C4-2B (cell line): Measurements from ENCODE around the gene UBE2A.

Experiments
- ZFX ChIP-seq: fragments of 450-650 bp; IDR thresholded peaks from 2 replicates; pipeline ENCODE4 v1.6.1; 2017
- TF ChIP-seq, protein P1 (sequence below): fragments of 450-650 bp; conservative IDR thresholded peaks from 2 replicates; pipeline ENCODE4 v1.5.1; 2017; ENCODE audit warnings: mild to moderate bottlenecking

DNA sequence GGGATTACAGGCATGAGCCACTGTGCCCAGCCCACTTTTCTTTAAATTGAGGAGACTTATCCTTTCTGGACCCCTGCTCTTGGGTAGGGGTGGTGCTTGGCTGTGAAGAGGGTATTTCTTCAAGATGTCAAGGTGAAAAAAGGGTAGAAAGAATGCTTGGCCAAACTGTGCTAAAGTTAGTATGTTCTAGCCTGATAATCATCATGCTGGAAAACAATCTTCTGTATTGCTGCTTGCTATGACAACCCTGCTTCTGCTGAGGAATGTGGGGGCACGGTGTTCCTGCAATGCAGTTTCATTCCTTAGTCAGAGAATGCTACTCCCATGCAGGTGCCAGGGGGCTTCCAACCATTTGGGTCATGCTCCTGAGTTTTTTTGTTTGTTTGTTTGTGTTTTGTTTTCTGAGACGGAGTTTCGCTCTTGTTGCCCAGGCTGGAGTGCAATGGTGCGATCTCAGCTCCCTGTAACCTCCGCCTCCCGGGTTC, 4.0 kb upstream of the UBE2A start:
- TF ChIP-seq, protein P1, sequence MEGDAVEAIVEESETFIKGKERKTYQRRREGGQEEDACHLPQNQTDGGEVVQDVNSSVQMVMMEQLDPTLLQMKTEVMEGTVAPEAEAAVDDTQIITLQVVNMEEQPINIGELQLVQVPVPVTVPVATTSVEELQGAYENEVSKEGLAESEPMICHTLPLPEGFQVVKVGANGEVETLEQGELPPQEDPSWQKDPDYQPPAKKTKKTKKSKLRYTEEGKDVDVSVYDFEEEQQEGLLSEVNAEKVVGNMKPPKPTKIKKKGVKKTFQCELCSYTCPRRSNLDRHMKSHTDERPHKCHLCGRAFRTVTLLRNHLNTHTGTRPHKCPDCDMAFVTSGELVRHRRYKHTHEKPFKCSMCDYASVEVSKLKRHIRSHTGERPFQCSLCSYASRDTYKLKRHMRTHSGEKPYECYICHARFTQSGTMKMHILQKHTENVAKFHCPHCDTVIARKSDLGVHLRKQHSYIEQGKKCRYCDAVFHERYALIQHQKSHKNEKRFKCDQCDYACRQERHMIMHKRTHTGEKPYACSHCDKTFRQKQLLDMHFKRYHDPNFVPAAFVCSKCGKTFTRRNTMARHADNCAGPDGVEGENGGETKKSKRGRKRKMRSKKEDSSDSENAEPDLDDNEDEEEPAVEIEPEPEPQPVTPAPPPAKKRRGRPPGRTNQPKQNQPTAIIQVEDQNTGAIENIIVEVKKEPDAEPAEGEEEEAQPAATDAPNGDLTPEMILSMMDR = no peak
- TF ChIP-seq ZFX = no peak
